K562 (cell line): ENCODE measurements around the gene RNF224. TPM values are rescaled to one million over a fixed set of nuclear protein-coding genes. Genes with fewer than 3 reads are reported as not detected.
A peak's percentile ranks its signal among the peaks of the same experiment; 100 is the strongest.

ENCODE experiments used
- DNMT1 ChIP-seq: fragments of 450-650 bp; IDR thresholded peaks from 2 replicates; pipeline ENCODE4 v1.6.1; 2016; ENCODE audit warnings: antibody characterized with exemption, mild to moderate bottlenecking
- FOXK1 ChIP-seq: sonication (generic); formaldehyde crosslinking; IDR thresholded peaks from 2 replicates; pipeline ENCODE4 v1.8.0; 2022; ENCODE audit warnings: missing genetic modification reagents, mild to moderate bottlenecking, borderline replicate concordance
- HBP1 ChIP-seq: fragments of 450-650 bp; formaldehyde crosslinking; IDR thresholded peaks from 2 replicates; pipeline ENCODE4 v1.4.0; 2022; ENCODE audit warnings: missing genetic modification characterization
- HLTF ChIP-seq: fragments of 450-650 bp; IDR thresholded peaks from 2 replicates; pipeline ENCODE4 v1.6.1; 2016
- KLF6 ChIP-seq: fragments of 250-450 bp; sonication (Bioruptor Pico); IDR thresholded peaks from 2 replicates; pipeline ENCODE4 v1.4.0; 2020; ENCODE audit warnings: mild to moderate bottlenecking, moderate library complexity, borderline replicate concordance
- MAFF ChIP-seq: IDR thresholded peaks from 2 replicates; pipeline ENCODE4 v1.6.1; 2012; ENCODE audit warnings: low read length, improper control_type of control experiment
- MITF ChIP-seq: IDR thresholded peaks from 2 replicates; pipeline ENCODE4 v1.6.1; 2014; ENCODE audit warnings: antibody characterized with exemption
- NR4A1 ChIP-seq, 2 experiments: fragments of 250-450 bp in 1 of 2; fragments of 450-650 bp in 1 of 2; sonication (Bioruptor Pico) in 1 of 2; IDR thresholded peaks; 2 replicates each; pipeline versions ENCODE4 v1.4.0 to v1.6.1; 2016 to 2020; ENCODE audit warnings: mild to moderate bottlenecking in 2 of 2, missing compliant biosample characterization in 1 of 2, missing genetic modification characterization in 1 of 2, moderate library complexity in 1 of 2
- POLR2AphosphoS2 ChIP-seq: IDR thresholded peaks from 2 replicates; pipeline ENCODE4 v1.6.1; 2012; ENCODE audit warnings: low read length, improper control_type of control experiment
- RHOXF2B ChIP-seq: fragments of 250-450 bp; sonication (Bioruptor Pico); conservative IDR thresholded peaks from 2 replicates; pipeline ENCODE4 v1.5.1; 2021
- SOX6 ChIP-seq: fragments of 450-650 bp; IDR thresholded peaks from 2 replicates; pipeline ENCODE4 v1.6.1; 2014; ENCODE audit warnings: mild to moderate bottlenecking
- TCF15 ChIP-seq: fragments of 250-450 bp; sonication (Bioruptor Pico); IDR thresholded peaks from 2 replicates; pipeline ENCODE4 v1.8.0; 2022; ENCODE audit warnings: moderate library complexity, mild to moderate bottlenecking, inconsistent platforms
- TEAD2 ChIP-seq: fragments of 450-650 bp; IDR thresholded peaks from 2 replicates; pipeline ENCODE4 v1.6.1; 2016; ENCODE audit warnings: missing genetic modification characterization, control low read depth, missing compliant biosample characterization
- TFAP4 ChIP-seq: sonication (generic); formaldehyde crosslinking; IDR thresholded peaks from 2 replicates; pipeline ENCODE4 v1.8.0; 2022; ENCODE audit warnings: missing genetic modification reagents, mild to moderate bottlenecking, moderate library complexity, borderline replicate concordance
- ZBED1 ChIP-seq: IDR thresholded peaks from 2 replicates; pipeline ENCODE4 v1.6.1; 2014
- polyA plus RNA-seq, 8 experiments: library from polyadenylated mRNA; depleted of rRNA in 4 of 8; stranded (reverse) in 5 of 8; unstranded in 3 of 8; fragments of >200 nt; fragmentation: Nextera tagmentation in 2 of 8; fragmentation: Illumina TruSeq in 1 of 8; extraction: Ambion mirVana in 2 of 8; extraction: Trizol in 1 of 8; gene quantifications; 2 replicates each; pipeline versions ENCODE4 v1.2.1 to v1.2.3, GENCODE V29; 2011 to 2014; ENCODE audit warnings: inconsistent platforms in 1 of 8, missing spikeins in 1 of 8
- total RNA-seq, 7 experiments: library from RNA; depleted of rRNA in 6 of 7; stranded (reverse); fragments of >200 nt in 6 of 7; fragmentation: Illumina TruSeq in 2 of 7; extraction: Trizol in 2 of 7; gene quantifications; 2 replicates each; pipeline versions ENCODE4 v1.2.1 to v1.2.3, GENCODE V29; 2011 to 2021; ENCODE audit warnings: low replicate concordance in 1 of 7
- TF ChIP-seq, protein P1 (sequence below): sonication (generic); formaldehyde crosslinking; IDR thresholded peaks from 2 replicates; pipeline ENCODE4 v1.8.0; 2022; ENCODE audit warnings: mild to moderate bottlenecking, missing genetic modification reagents, borderline replicate concordance
- TF ChIP-seq, protein P2 (sequence below): fragments of 250-450 bp; sonication (Bioruptor Pico); IDR thresholded peaks from 2 replicates; pipeline ENCODE4 v1.4.0; 2020

The RNF224 gene
- total and polyA plus RNA-seq, 9 of the 15 experiments (the other 6 are each of a cell fraction or from before 2014, with no cell fraction given), result not detected

- peak; percentile 54; the same call in 1 of the 2 replicates for TF ChIP-seq TFAP4 (CRISPR knock-in tag)
- TF ChIP-seq TEAD2 (tag), result no peak
- TF ChIP-seq NR4A1 (CRISPR knock-in tag; IDR thresholded peaks at IDR 0.05), result no peak
- TF ChIP-seq NR4A1 (tag; IDR thresholded peaks at IDR 0.05), result no peak
- TF ChIP-seq, protein P1, sequence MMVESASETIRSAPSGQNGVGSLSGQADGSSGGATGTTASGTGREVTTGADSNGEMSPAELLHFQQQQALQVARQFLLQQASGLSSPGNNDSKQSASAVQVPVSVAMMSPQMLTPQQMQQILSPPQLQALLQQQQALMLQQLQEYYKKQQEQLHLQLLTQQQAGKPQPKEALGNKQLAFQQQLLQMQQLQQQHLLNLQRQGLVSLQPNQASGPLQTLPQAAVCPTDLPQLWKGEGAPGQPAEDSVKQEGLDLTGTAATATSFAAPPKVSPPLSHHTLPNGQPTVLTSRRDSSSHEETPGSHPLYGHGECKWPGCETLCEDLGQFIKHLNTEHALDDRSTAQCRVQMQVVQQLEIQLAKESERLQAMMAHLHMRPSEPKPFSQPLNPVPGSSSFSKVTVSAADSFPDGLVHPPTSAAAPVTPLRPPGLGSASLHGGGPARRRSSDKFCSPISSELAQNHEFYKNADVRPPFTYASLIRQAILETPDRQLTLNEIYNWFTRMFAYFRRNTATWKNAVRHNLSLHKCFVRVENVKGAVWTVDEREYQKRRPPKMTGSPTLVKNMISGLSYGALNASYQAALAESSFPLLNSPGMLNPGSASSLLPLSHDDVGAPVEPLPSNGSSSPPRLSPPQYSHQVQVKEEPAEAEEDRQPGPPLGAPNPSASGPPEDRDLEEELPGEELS, result peak; percentile 45; the same call in 1 of the 2 replicates
- TF ChIP-seq, protein P2, sequence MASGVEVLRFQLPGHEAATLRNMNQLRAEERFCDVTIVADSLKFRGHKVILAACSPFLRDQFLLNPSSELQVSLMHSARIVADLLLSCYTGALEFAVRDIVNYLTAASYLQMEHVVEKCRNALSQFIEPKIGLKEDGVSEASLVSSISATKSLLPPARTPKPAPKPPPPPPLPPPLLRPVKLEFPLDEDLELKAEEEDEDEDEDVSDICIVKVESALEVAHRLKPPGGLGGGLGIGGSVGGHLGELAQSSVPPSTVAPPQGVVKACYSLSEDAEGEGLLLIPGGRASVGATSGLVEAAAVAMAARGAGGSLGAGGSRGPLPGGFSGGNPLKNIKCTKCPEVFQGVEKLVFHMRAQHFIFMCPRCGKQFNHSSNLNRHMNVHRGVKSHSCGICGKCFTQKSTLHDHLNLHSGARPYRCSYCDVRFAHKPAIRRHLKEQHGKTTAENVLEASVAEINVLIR, result peak; percentile 98
- no peak for TF ChIP-seq MAFF
- TF ChIP-seq RHOXF2B (CRISPR knock-in tag), result no peak
- TF ChIP-seq HBP1 (CRISPR knock-in tag), result no peak
- TF ChIP-seq POLR2AphosphoS2, result no peak
- TF ChIP-seq DNMT1, result no peak
- TF ChIP-seq ZBED1, result no peak
- no peak for TF ChIP-seq HLTF
- no peak for TF ChIP-seq KLF6
- 0 out of 2 replicates have a peak, but pooled peaks have one; percentile 64 for TF ChIP-seq FOXK1 (CRISPR knock-in tag)
- TF ChIP-seq SOX6, result peak; percentile 52; the same call in 1 of the 2 replicates
- TF ChIP-seq TCF15, result no peak
- no peak for TF ChIP-seq MITF
Measured at GRCh38 chr9:137205126-137206069, 21.9 kb upstream of the RNF224 start, which contains the start of the genes NDOR1 and TMEM203 (continued).
